Activated B cell treated with CpG ODN at 0.5 μM for 24 hours (primary cell): ENCODE data around the gene FBXO9. TPM values are rescaled to one million over a fixed set of nuclear protein-coding genes. Genes with fewer than 3 reads are reported as not detected.

Source experiments
- ATAC-seq: fragments of 200-7000 bp; cut with Tn5 transposase; one replicate; pipeline ENCODE4 v1.10.0; 2021; ENCODE audit warnings: low read depth, mild to moderate bottlenecking, moderate library complexity
- CTCF ChIA-PET: fragments of 350-600 bp; sonication (Branson Sonifier 250); formaldehyde crosslinking; loops from one replicate; lab custom pipeline; 2021; ENCODE audit warnings: antibody characterized with exemption; lab: Charles Lee
- POLR2A ChIA-PET: fragments of 350-600 bp; sonication (Branson Sonifier 250); formaldehyde crosslinking; loops from one replicate; lab custom pipeline; 2021; ENCODE audit warnings: antibody characterized with exemption; lab: Charles Lee
- DNase-seq: peaks from one replicate; pipeline ENCODE4 v3.0.0; 2022
- H3K27ac Mint-ChIP-seq: one replicate; pipeline ENCODE4 v1.8.0; 2020; ENCODE audit warnings: mixed read lengths
- H3K27me3 Mint-ChIP-seq: one replicate; pipeline ENCODE4 v1.8.0; 2021; ENCODE audit warnings: mixed read lengths
- H3K36me3 Mint-ChIP-seq: one replicate; pipeline ENCODE4 v1.8.0; 2021; ENCODE audit warnings: low read depth, mixed read lengths
- H3K4me1 Mint-ChIP-seq: one replicate; pipeline ENCODE4 v1.8.0; 2021; ENCODE audit warnings: mixed read lengths
- H3K4me3 Mint-ChIP-seq: one replicate; pipeline ENCODE4 v1.8.0; 2020; ENCODE audit warnings: mild to moderate bottlenecking, mixed read lengths
- H3K9me3 Mint-ChIP-seq: one replicate; pipeline ENCODE4 v1.8.0; 2020; ENCODE audit warnings: mixed read lengths
- intact Hi-C: fragments of 100-400 bp; cut with micrococcal nuclease; formaldehyde crosslinking; loops from one replicate; pipeline ENCODE4 v1.15.1; 2024
- total RNA-seq: library from RNA; stranded (reverse); gene quantifications from 2 replicates; pipeline ENCODE4 v1.2.3, GENCODE V29; 2022
- TF ChIP-seq, protein P1 (sequence below): fragments of 200-600 bp; IDR thresholded peaks from one replicate; pipeline ENCODE4 v1.8.0; 2022; ENCODE audit warnings: antibody characterized with exemption, mild to moderate bottlenecking

Gene FBXO9
- total RNA-seq, 1 donor from 2014 or later: 62.1 TPM

DNA sequence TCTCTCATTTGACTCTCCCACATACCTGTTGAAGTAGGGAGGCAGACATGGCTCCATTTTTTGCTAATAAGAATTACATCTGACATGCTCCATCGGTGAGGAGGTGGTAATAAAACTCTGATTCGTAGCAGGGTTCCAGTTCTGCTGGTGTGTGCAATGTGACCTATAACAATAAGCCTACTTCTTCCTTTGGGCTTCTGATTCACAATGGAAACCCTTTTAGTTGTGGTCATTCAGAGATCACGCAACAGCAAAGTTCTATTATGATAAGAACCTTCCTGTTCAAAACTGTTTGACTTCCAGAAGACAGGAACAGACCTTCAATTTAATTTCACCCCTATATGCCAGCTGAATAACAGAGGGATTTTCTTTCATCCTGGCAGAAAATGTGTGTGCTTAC lies 38.7 kb upstream of the FBXO9 start:
- Mint-ChIP-seq H3K4me1 (no peaks in the 10 kb centered on the region), H3K9me3 (no peaks in the 10 kb centered on the region), H3K36me3 (peaks cover 66% of the 10 kb centered on the region), H3K27me3 (no peaks in the 10 kb centered on the region), H3K27ac (no peak overlapping the region), H3K4me3 (no peak overlapping the region)
- ChIA-PET POLR2A (no interaction called here), CTCF (no interaction called here)
- TF ChIP-seq, protein P1, sequence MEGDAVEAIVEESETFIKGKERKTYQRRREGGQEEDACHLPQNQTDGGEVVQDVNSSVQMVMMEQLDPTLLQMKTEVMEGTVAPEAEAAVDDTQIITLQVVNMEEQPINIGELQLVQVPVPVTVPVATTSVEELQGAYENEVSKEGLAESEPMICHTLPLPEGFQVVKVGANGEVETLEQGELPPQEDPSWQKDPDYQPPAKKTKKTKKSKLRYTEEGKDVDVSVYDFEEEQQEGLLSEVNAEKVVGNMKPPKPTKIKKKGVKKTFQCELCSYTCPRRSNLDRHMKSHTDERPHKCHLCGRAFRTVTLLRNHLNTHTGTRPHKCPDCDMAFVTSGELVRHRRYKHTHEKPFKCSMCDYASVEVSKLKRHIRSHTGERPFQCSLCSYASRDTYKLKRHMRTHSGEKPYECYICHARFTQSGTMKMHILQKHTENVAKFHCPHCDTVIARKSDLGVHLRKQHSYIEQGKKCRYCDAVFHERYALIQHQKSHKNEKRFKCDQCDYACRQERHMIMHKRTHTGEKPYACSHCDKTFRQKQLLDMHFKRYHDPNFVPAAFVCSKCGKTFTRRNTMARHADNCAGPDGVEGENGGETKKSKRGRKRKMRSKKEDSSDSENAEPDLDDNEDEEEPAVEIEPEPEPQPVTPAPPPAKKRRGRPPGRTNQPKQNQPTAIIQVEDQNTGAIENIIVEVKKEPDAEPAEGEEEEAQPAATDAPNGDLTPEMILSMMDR: no peak
- intact Hi-C loops: no loop called here
- DNase-seq (no peak), ATAC-seq (no peak)

GRCh38 chr6:53027131-53027718 lies 38.0 kb upstream of the FBXO9 start:
- no peak for ATAC-seq
- intact Hi-C loops: no loop called here
- Mint-ChIP-seq H3K27ac (no peak overlapping the region), H3K4me3 (no peak overlapping the region), H3K4me1 (no peaks in the 10 kb centered on the region), H3K36me3 (peaks cover 72% of the 10 kb centered on the region), H3K27me3 (no peaks in the 10 kb centered on the region), H3K9me3 (no peaks in the 10 kb centered on the region)
- CTCF ChIA-PET: no interaction called here
- TF ChIP-seq, protein P1: no peak
- DNase-seq: no peak
- POLR2A ChIA-PET: no interaction called here

DNA sequence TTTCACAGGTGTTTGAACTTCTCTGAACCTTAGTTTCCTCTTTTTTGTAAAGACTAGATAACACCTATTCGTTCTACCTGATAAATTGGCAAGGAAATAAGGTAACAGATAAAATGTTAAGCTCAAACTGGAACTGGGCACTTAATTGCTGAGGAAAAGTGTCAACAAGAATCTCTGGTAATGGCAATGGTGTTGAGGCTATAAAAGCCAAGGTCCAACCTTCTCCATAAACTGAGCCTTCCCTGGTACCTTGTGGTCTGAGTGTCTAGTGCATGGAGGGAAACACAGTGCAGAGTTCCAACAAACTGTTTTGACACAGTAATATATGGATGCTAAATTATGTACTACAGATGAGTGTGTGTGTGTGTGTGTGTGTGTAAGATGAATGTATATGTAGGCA lies 36.7 kb upstream of the FBXO9 start:
- Mint-ChIP-seq H3K4me1 (no peaks in the 10 kb centered on the region), H3K27ac (no peak overlapping the region), H3K27me3 (no peaks in the 10 kb centered on the region), H3K9me3 (no peaks in the 10 kb centered on the region), H3K4me3 (no peak overlapping the region), H3K36me3 (peaks cover 81% of the 10 kb centered on the region)
- TF ChIP-seq, protein P1: no peak
- intact Hi-C loops: no loop called here
- DNase-seq (no peak), ATAC-seq (no peak)
- ChIA-PET CTCF (no interaction called here), POLR2A (no interaction called here)

- ChIA-PET POLR2A (no interaction called here), CTCF (no interaction called here)
- DNase-seq (no peak), ATAC-seq (no peak)
- TF ChIP-seq, protein P1: no peak
- Mint-ChIP-seq H3K36me3 (peaks cover 86% of the 10 kb centered on the region), H3K4me1 (no peaks in the 10 kb centered on the region), H3K27me3 (no peaks in the 10 kb centered on the region), H3K4me3 (no peak overlapping the region), H3K9me3 (no peaks in the 10 kb centered on the region), H3K27ac (no peak overlapping the region)
- intact Hi-C loops: no loop called here
Observed at GRCh38 chr6:53029257-53029656, 35.9 kb upstream of the FBXO9 start.

GRCh38 chr6:53029761-53030160 lies 35.4 kb upstream of the FBXO9 start:
- Mint-ChIP-seq H3K4me3 (no peak overlapping the region), H3K36me3 (peaks cover 88% of the 10 kb centered on the region), H3K27ac (no peak overlapping the region), H3K27me3 (no peaks in the 10 kb centered on the region), H3K9me3 (no peaks in the 10 kb centered on the region), H3K4me1 (no peaks in the 10 kb centered on the region)
- intact Hi-C loops: no loop called here
- ChIA-PET CTCF (no interaction called here), POLR2A (no interaction called here)
- ATAC-seq (no peak), DNase-seq (no peak)
- TF ChIP-seq, protein P1: no peak
